NCI-H82 treated with DMSO at 0.1 percent for 48 hours (cell line): ENCODE results near the gene UQCR11.

Source experiments
- DNase-seq: peaks from one replicate; lab custom pipeline; 2025; ENCODE audit not compliant: unreplicated experiment; lab: John Stamatoyannopoulos, UW

The UQCR11 gene

DNA sequence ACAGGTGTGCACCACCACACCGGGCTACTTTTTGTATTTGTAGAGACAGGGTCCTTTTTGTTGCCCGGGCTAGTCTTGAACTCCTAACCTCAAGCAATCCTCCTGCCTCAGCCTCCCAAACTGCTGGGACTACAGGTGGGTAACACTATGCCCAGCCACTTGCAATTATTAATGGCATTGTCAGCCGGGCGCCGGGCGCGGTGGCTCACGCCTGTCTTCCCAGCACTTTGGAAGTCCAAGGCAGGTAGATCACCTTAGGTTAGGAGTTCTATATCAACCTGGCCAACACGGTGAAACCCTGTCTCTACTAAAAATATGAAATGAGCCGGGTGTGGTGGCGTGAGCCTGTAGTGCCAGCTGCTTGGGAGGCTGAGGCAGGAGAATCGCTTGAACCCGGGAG lies 34.4 kb downstream of the UQCR11 start:
- DNase-seq, result no peak

- no peak for DNase-seq
Measured at GRCh38 chr19:1569997-1570396, 35.3 kb downstream of the UQCR11 start.

DNA sequence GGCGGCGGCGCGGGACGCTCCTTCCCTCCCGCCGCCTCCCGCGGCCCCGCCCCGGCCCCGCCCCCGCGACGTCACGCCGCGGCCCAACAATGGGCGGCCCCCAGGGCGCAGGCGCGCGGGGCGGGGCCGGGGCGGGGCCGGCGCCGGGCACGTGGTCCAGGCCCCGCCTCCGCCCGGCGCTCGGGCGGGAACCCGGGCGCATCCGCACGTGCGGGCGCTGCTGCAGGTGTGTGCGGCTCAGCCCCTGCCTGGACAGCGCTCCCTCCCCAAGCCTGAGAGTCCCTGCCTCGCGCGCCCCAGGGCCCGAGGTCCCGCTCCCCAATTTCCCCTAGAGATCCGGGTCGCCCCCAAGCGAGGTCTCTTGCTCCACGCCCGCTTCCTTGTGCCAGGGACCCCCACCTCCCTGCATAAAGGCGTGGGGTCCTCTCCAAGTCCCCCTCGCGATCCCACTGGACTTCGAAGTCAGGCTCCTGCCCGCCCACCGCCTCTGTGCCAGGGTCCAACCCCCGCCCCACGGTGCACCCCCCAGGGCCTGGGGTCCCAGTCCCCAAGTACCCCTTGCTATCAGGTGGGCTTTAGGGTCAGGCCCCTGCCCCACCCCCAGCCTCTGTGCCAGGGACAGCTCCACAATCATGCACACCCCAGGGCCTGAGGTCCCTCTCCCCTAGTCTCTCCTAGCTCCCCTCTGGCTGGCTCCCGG lies 36.8 kb downstream of the UQCR11 start, which contains the start of gene MEX3D:
TSS of gene MEX3D (minus strand) at position 6 of the 700 bp plus-strand sequence. CDS start 267 bp downstream, outside the sequence.
- DNase-seq, result no peak

DNA sequence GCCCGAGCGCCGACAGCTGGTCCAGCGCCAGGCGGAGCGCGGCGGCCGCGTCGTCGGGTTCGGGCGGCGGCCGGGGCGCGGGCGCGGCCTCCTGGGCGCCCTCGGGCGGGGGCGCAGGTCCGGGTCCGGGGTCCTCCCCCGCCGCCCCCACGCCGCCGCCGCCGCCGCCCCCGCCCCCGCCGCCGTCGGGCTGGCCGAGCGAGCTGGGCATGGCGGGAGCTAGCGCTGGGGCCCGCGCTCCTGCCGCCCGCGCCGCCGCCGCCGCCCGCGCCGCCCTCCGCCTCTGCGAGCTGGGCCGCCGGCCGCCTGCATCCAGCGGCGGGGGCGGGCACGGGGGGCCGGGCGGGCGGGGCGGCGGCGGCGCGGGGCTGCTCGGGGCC lies 37.4 kb downstream of the UQCR11 start:
- DNase-seq, result no peak

GRCh38 chr19:1567116-1567847 lies 38.0 kb downstream of the UQCR11 start:
- no peak for DNase-seq

DNA sequence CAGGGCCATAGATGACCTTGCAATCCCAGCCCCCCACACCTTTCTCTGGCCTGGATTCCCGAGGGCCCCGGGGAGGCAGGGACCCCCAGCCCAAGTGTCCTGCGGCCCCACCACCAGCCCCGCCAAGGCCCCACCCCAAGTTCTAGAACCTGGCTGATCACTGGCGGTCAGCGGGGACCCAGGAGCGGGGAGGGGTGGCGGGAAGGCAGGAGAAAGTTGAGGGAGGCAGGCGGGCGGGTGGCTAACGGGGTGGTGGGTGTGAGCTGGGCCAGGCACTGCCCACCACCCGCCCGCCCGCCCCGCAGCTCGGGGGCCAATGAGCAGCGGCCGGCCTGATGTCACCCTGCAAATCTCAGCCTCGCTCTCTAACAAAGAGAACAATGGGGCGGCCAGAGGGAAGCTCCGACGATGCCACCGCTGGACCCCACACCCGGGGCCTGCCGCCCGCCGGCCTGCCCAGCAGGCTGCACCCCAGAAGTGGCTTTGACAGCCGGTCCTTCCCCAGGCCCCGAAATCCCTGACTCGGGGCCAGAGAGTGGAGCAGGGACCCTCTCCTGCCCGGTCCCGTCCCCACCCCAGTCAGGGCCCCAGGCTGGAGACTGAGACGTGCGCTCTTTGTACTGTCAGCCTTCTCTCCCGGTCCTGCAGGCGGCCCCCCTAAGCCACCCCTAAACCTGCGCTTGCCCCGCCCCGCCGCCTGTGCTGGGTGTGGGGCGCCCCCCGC lies 38.7 kb downstream of the UQCR11 start:
- DNase-seq, result peak; percentile 33

- no peak for DNase-seq
Measured at GRCh38 chr19:1563251-1563650, 42.0 kb downstream of the UQCR11 start.

GRCh38 chr19:1561236-1561842 lies 43.9 kb downstream of the UQCR11 start:
- DNase-seq, result no peak

- no peak for DNase-seq
Measured at GRCh38 chr19:1560286-1560882, 44.9 kb downstream of the UQCR11 start.

- no peak for DNase-seq
Measured at GRCh38 chr19:1558552-1558951, 46.7 kb downstream of the UQCR11 start.

GRCh38 chr19:1556390-1557070 lies 48.7 kb downstream of the UQCR11 start:
- no peak for DNase-seq

- no peak for DNase-seq
Measured at GRCh38 chr19:1555487-1556389, 49.5 kb downstream of the UQCR11 start.

- DNase-seq, result no peak
Measured at GRCh38 chr19:1554968-1555367, 50.3 kb downstream of the UQCR11 start.

- DNase-seq, result no peak
Measured at GRCh38 chr19:1553415-1553814, 51.8 kb downstream of the UQCR11 start.

- no peak for DNase-seq
Measured at GRCh38 chr19:1551068-1552040, 53.9 kb downstream of the UQCR11 start.

DNA sequence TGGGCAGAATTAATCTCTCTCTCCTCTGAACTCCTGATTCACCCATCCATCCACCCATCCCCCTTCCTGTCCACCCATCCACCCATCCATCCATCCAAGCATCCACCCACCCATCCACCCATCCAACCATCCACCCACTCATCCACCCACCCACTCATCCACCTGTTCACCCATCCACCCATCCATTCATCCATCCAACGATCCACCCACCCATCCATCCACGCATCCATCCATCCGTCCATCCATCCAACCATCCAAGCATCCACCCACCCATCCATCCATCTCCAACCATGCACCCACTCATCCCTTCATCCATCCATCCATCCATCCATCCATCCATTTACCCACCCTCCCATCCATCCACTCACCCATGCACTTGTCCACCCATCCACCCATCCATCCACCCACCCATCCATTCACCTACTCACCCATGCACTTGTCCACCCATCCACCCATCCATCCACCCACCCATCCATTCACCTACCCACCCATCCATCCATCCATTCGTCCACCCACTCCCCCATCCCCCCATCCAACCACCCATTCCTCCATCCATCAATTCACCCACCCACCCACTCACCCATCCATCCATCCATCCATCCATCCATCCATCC lies 55.8 kb downstream of the UQCR11 start:
- DNase-seq, result no peak
